Stomach smooth muscle (tissue), 2 donors: ENCODE data around the gene TLCD2.

ENCODE experiments used
- H3K27ac ChIP-seq: one replicate; pipeline ENCODE4 v1.7.0; 2013; ENCODE audit warnings: mild to moderate bottlenecking, low read length, inconsistent platforms
- H3K27me3 ChIP-seq, 2 donors: one replicate each; pipeline ENCODE4 v1.7.0; 2013; ENCODE audit warnings: low read length in 2 of 2; ENCODE audit not compliant: insufficient read depth in 2 of 2, control insufficient read depth in 1 of 2
- H3K36me3 ChIP-seq, 2 donors: one replicate each; pipeline ENCODE4 v1.7.0; 2013; ENCODE audit warnings: low read length in 2 of 2; ENCODE audit not compliant: control insufficient read depth in 2 of 2, insufficient read depth in 2 of 2
- H3K4me1 ChIP-seq: one replicate; pipeline ENCODE4 v1.7.0; 2013; ENCODE audit warnings: low read length; ENCODE audit not compliant: control insufficient read depth, insufficient read depth
- H3K4me3 ChIP-seq, 2 donors: one replicate each; pipeline ENCODE4 v1.7.0; 2013; ENCODE audit warnings: low read length in 2 of 2
- H3K9ac ChIP-seq, 2 donors: one replicate each; pipeline ENCODE4 v1.7.0; 2013; ENCODE audit warnings: low read length in 2 of 2, mild to moderate bottlenecking in 1 of 2
- H3K9me3 ChIP-seq, 2 donors: one replicate each; pipeline ENCODE4 v1.7.0; 2013; ENCODE audit warnings: low read length in 2 of 2; ENCODE audit not compliant: control insufficient read depth in 2 of 2
- donor health status: healthy.
- donor health status: Pancreatic carcinoma.

Gene TLCD2, protein sequence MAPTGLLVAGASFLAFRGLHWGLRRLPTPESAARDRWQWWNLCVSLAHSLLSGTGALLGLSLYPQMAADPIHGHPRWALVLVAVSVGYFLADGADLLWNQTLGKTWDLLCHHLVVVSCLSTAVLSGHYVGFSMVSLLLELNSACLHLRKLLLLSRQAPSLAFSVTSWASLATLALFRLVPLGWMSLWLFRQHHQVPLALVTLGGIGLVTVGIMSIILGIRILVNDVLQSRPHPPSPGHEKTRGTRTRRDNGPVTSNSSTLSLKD

DNA sequence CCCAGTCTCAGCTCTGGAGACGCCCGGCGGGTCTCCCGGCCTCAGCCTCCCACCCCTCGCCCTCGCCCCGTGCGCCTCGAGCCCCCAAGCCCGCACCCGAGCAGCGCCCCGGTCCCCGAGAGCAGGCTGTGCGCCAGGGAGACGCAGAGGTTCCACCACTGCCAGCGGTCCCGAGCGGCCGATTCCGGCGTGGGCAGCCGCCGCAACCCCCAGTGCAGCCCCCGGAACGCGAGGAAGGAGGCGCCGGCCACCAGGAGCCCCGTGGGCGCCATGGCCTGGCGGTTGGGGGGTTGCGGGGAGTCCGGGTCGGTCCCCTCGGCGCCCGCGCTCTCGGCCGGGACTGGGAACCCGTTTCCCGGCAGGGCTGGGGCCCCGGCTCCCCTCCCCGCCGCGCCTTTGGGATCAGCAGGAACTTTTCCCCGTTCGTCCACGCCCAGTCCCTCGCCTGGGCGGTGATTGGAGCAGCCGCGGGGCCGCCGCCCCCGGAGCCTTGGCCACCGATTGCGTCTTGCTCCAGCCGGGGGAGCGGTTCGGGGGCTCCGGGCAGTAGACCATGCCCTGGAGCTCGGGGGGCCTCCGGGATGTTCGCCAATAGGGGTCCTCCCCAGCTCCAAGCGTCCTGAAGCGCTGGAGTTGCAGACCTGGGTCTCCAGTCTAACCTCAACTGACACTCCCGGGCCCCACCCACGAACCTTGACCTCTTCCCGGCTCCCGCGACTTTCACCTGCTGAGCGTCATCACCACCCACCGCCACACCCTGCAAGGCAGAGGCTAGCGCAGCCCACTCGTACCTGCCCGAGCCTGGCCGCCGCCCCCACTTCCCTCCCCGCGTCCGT lies at the start of gene TLCD2:
TSS of gene TLCD2 (minus strand) at position 407 of the 836 bp plus-strand sequence. CDS start at position 272, 135 bp downstream.
- H3K27me3 ChIP-seq: no peaks in the 10 kb centered on the region
- H3K9ac ChIP-seq: peak within 1 kb of the TSS; percentile 55 to 60
- peak within 1 kb of the TSS; percentile 67 to 78 for H3K4me3 ChIP-seq
- H3K27ac ChIP-seq: peak within 1 kb of the TSS; percentile 76
- no peaks in the 10 kb centered on the region for H3K9me3 ChIP-seq
- H3K4me1 ChIP-seq: peaks cover 44% of the 10 kb centered on the region
- H3K36me3 ChIP-seq: peaks cover 20 to 27% of the 10 kb centered on the region in 2 donors

- no peak overlapping the region for H3K27ac ChIP-seq
- H3K27me3 ChIP-seq: peaks cover 0 to 2% of the 10 kb centered on the region in 2 donors
- no peaks in the 10 kb centered on the region for H3K36me3 ChIP-seq
- no peak overlapping the region for H3K4me3 ChIP-seq
- H3K4me1 ChIP-seq: peaks cover 15% of the 10 kb centered on the region
- no peak overlapping the region for H3K9ac ChIP-seq
- H3K9me3 ChIP-seq: no peaks in the 10 kb centered on the region
Measured at GRCh38 chr17:1759529-1759928, 49.4 kb upstream of the TLCD2 start.

DNA sequence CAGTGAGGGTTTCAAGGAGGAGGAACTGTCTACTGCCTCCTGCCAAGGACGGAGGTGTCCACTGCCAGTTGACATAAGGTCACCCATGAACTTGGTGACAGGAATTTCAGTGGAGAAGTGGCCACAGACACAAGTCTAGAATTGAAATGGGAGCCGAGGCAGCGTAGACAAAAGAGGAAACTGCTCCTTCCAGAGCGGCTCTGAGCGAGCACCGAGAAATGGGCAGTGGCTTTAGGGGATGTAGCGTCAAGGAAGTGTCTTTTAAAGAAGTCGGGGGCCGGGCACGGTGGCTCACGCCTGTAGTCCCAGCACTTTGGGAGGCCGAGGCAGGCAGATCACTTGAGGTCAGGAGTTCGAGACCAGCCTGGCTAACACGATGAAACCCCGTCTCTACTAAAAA lies 48.6 kb upstream of the TLCD2 start:
- peaks cover 8% of the 10 kb centered on the region for H3K4me1 ChIP-seq
- no peak overlapping the region for H3K9ac ChIP-seq
- no peak overlapping the region for H3K4me3 ChIP-seq
- H3K27me3 ChIP-seq: peaks cover 0 to 3% of the 10 kb centered on the region in 2 donors
- no peaks in the 10 kb centered on the region for H3K9me3 ChIP-seq
- H3K27ac ChIP-seq: no peak overlapping the region
- H3K36me3 ChIP-seq: no peaks in the 10 kb centered on the region

DNA sequence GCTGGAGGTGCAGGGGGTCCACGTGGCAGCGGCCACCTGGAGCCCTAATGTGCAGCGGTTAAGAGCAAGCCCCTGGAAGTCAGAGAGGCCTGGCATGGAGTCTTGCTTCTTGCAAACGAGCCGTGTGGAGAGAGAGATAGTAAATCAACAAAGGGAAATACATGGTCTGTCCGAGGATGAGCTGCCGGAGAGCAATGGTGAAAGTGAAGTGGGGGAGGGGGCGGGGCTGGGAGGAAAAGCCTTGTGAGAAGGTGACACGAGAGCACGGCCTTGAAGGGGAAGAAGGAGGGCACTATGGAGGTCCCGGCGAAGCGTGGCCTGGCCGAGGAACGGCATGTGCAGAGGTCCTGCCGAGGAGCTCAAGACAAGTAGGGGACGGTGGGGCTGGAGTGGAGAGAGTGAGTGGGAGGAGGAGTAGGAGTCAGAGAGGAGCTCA lies 45.7 kb upstream of the TLCD2 start:
- Histone ChIP-seq H3K4me3 (no peak overlapping the region), H3K36me3 (no peaks in the 10 kb centered on the region), H3K9ac (no peak overlapping the region), H3K9me3 (no peaks in the 10 kb centered on the region), H3K27ac (no peak overlapping the region), H3K4me1 (no peaks in the 10 kb centered on the region), H3K27me3 (peaks cover 0 to 4% of the 10 kb centered on the region in 2 donors)

DNA sequence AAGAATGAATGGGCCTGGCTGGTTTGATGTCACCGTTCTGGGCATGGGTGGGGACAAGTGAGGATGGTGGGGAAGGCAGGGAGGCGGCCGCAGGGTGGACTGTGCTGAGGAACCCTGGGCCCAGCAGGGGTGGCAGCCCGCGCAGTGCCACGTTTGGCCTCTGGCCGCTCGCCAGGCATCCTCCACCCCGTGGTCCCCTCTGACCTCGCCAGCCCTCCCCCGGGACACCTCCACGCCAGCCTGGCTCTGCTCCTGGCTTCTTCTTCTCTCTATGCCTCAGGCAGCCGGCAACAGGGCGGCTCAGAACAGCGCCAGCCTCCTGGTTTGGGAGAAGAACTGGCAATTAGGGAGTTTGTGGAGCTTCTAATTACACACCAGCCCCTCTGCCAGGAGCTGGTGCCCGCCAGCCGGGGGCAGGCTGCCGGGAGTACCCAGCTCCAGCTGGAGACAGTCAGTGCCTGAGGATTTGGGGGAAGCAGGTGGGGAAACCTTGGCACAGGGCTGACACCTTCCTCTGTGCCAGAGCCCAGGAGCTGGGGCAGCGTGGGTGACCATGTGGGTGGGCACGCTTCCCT lies 45.2 kb upstream of the TLCD2 start:
- Histone ChIP-seq H3K36me3 (no peaks in the 10 kb centered on the region), H3K9me3 (no peaks in the 10 kb centered on the region), H3K4me3 (no peak overlapping the region), H3K27ac (no peak overlapping the region), H3K9ac (no peak overlapping the region), H3K27me3 (peaks cover 0 to 4% of the 10 kb centered on the region in 2 donors), H3K4me1 (no peaks in the 10 kb centered on the region)

DNA sequence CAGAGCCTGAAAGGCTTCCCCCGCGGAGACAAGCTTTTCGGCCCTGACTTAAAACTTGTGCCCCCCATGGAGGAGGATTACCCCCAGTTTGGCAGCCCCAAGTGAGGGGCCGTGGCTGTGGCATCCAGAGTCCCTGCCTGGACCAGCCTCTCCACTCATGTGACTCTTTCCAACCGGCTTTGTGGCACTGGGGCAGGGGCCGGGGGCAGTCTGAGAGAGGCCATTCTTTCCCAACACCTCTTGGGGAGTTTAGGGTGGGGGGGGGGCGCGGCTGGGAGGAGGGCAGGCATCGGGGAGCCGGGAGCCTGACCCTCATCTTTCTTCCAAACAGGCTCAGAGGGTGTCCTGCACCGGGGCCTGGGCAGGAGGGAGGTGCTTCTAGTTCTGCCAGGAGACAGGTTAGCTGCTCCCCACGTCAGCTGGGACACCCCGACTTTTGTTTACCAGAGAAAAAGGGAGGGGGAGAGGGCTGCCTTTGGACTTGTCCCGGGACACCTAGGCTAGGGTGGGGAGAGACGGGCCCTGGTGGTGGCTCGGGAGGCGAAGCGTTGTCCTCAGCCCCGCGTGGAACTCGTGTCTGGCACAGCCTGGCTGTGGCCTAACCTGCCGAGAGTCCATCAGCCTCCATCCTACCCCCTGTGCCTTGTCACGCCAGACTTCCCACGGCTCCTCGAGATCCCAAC lies 44.4 kb upstream of the TLCD2 start:
- Histone ChIP-seq H3K36me3 (no peaks in the 10 kb centered on the region), H3K4me1 (no peaks in the 10 kb centered on the region), H3K27ac (no peak overlapping the region), H3K9ac (no peak overlapping the region), H3K4me3 (no peak overlapping the region), H3K27me3 (peaks cover 0 to 4% of the 10 kb centered on the region in 2 donors), H3K9me3 (no peaks in the 10 kb centered on the region)

DNA sequence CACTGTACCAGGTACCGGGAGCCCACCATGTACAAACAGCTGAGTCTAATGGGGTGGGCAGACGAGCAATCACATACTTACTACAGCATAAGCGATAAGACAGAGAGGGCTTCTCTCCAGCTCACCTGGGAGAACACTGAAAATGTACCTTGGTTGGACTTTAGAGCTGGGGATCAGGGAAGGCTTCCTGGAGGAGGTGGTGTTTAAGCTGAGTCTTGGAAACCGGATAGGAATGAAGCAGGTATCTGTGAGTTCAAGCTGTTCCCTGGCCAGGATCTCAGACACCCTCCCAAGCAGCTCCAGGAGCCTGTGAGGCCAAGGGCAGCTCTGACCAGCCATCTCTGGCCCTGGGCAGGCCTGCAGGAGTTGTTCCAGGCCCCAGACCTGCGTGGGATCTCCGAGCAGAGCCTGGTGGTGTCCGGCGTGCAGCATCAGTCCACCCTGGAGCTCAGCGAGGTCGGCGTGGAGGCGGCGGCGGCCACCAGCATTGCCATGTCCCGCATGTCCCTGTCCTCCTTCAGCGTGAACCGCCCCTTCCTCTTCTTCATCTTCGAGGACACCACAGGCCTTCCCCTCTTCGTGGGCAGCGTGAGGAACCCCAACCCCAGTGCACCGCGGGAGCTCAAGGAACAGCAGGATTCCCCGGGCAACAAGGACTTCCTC lies 43.7 kb upstream of the TLCD2 start:
- Histone ChIP-seq H3K27ac (no peak overlapping the region), H3K4me3 (no peak overlapping the region), H3K27me3 (peaks cover 0 to 4% of the 10 kb centered on the region in 2 donors), H3K4me1 (no peaks in the 10 kb centered on the region), H3K9me3 (no peaks in the 10 kb centered on the region), H3K36me3 (no peaks in the 10 kb centered on the region), H3K9ac (no peak overlapping the region)

- Histone ChIP-seq H3K9ac (no peak overlapping the region), H3K9me3 (no peaks in the 10 kb centered on the region), H3K27me3 (peaks cover 0 to 4% of the 10 kb centered on the region in 2 donors), H3K4me1 (no peaks in the 10 kb centered on the region), H3K27ac (no peak overlapping the region), H3K36me3 (no peaks in the 10 kb centered on the region), H3K4me3 (no peak overlapping the region)
Measured at GRCh38 chr17:1752425-1753262, 42.5 kb upstream of the TLCD2 start.

GRCh38 chr17:1750628-1751027 lies 40.5 kb upstream of the TLCD2 start:
- no peak overlapping the region for H3K9ac ChIP-seq
- peaks cover 0 to 4% of the 10 kb centered on the region in 2 donors for H3K27me3 ChIP-seq
- H3K4me1 ChIP-seq: no peaks in the 10 kb centered on the region
- no peaks in the 10 kb centered on the region for H3K9me3 ChIP-seq
- no peaks in the 10 kb centered on the region for H3K36me3 ChIP-seq
- H3K27ac ChIP-seq: no peak overlapping the region
- H3K4me3 ChIP-seq: no peak overlapping the region
